Kidney capillary endothelial cell (primary cell): ENCODE measurements around the gene MMP10.

ENCODE experiments used
- DNase-seq: peaks from one replicate; pipeline ENCODE4 v3.0.0-alpha.2; 2018; ENCODE audit warnings: low spot score

The MMP10 gene

GRCh38 chr11:102780491-102780918 is at the start of gene MMP10:
Gene MMP10 (minus strand): TSS chr11:102780628. CDS start chr11:102780591, 37 bp downstream.
- DNase-seq: peak; percentile 97

GRCh38 chr11:102829316-102830000 is 49.0 kb upstream of the MMP10 start:
- DNase-seq: no peak

- DNase-seq: no peak
These were observed 44.1 kb upstream of the MMP10 start for GRCh38 chr11:102824556-102824955.

- no peak for DNase-seq
These were observed 39.1 kb upstream of the MMP10 start for GRCh38 chr11:102819491-102819890.

GRCh38 chr11:102813484-102813883 is 33.1 kb upstream of the MMP10 start:
- DNase-seq: no peak

- DNase-seq: no peak
These were observed 31.8 kb upstream of the MMP10 start for GRCh38 chr11:102812188-102812587.

GRCh38 chr11:102810950-102811660 is 30.7 kb upstream of the MMP10 start:
- DNase-seq: no peak

GRCh38 chr11:102809971-102810370 is 29.5 kb upstream of the MMP10 start:
- DNase-seq: no peak

- DNase-seq: no peak
These were observed 27.5 kb upstream of the MMP10 start for GRCh38 chr11:102807921-102808320.

GRCh38 chr11:102806296-102806695 is 25.9 kb upstream of the MMP10 start:
- no peak for DNase-seq

- DNase-seq: peak; percentile 84
These were observed 21.9 kb upstream of the MMP10 start for GRCh38 chr11:102802341-102802740.

GRCh38 chr11:102800767-102801166 is 20.3 kb upstream of the MMP10 start:
- DNase-seq: no peak

- DNase-seq: peak; percentile 94
These were observed 19.4 kb upstream of the MMP10 start for GRCh38 chr11:102799681-102800340.

GRCh38 chr11:102798012-102798746 is 17.8 kb upstream of the MMP10 start, which contains the start of gene MMP1:
Gene MMP1 (minus strand): TSS chr11:102798160. CDS start chr11:102798092, 68 bp downstream.
- DNase-seq: peak; percentile 95

GRCh38 chr11:102794382-102794781 is 14.0 kb upstream of the MMP10 start:
- peak; percentile 57 for DNase-seq

- DNase-seq: no peak
These were observed 13.4 kb upstream of the MMP10 start for GRCh38 chr11:102793677-102794290.

- no peak for DNase-seq
These were observed 12.2 kb upstream of the MMP10 start for GRCh38 chr11:102792604-102793003.

- DNase-seq: no peak
These were observed 11.0 kb upstream of the MMP10 start for GRCh38 chr11:102791271-102792036.

- DNase-seq: no peak
These were observed 8.0 kb upstream of the MMP10 start for GRCh38 chr11:102788334-102788995.

- DNase-seq: no peak
These were observed 4.0 kb upstream of the MMP10 start for GRCh38 chr11:102784380-102784779.
